ENCODE measurements around the gene SSBP3. TPM values are rescaled to one million over a fixed set of nuclear protein-coding genes. Genes with fewer than 3 reads are reported as not detected.

Gene SSBP3
- total and polyA plus RNA-seq, 4 donors: 7.7 to 24.7 (median 17.3) TPM

- Histone ChIP-seq H3K9ac (ENCODE audit: low read depth in 1 of 2, low read length in 2 of 2) (no peak overlapping the region), H3K4me1 (ENCODE audit: control insufficient read depth in 4 of 4, insufficient read depth in 4 of 4, low read length in 3 of 4) (peaks cover 0 to 10% (median 7%) of the 10 kb centered on the region in 4 donors), H3K36me3 (ENCODE audit: control insufficient read depth in 4 of 4, insufficient read depth in 3 of 4, low read depth in 1 of 4, low read length in 3 of 4) (peaks cover 0 to 2% (median 0%) of the 10 kb centered on the region in 4 donors), H3K4me3 (ENCODE audit: low read depth in 1 of 3, low read length in 3 of 3) (no peak overlapping the region), H3K27me3 (ENCODE audit: control insufficient read depth in 4 of 4, insufficient read depth in 4 of 4, low read length in 3 of 4) (no peaks in the 10 kb centered on the region), H3K27ac (ENCODE audit: low read depth in 1 of 2, low read length in 2 of 2) (no peak overlapping the region), H3K9me3 (ENCODE audit: control insufficient read depth in 4 of 4, low read length in 3 of 4) (no peaks in the 10 kb centered on the region)
- TF ChIP-seq FOXA2 (IDR thresholded peaks at IDR 0.05): no peak
- no peak for TF ChIP-seq JUND (IDR thresholded peaks at IDR 0.05)
- no peak for TF ChIP-seq SP1 (IDR thresholded peaks at IDR 0.05)
- no peak for TF ChIP-seq CTCF (IDR thresholded peaks at IDR 0.05; ENCODE audit: low read depth, low read length, missing input control)
- TF ChIP-seq RXRA (IDR thresholded peaks at IDR 0.05): no peak
- TF ChIP-seq EGR1 (IDR thresholded peaks at IDR 0.05; ENCODE audit: low read depth in 2 of 2): no peak
- no peak for TF ChIP-seq YY1 (IDR thresholded peaks at IDR 0.05)
- TF ChIP-seq, protein P1, sequence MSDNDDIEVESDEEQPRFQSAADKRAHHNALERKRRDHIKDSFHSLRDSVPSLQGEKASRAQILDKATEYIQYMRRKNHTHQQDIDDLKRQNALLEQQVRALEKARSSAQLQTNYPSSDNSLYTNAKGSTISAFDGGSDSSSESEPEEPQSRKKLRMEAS (IDR thresholded peaks at IDR 0.05): no peak
- no peak for TF ChIP-seq NR2F2 (IDR thresholded peaks at IDR 0.05)
- no peak for TF ChIP-seq TAF1 (conservative IDR thresholded peaks at IDR 0.05)
- no peak for TF ChIP-seq HNF4A (conservative IDR thresholded peaks at IDR 0.05)
- TF ChIP-seq HNF4G (IDR thresholded peaks at IDR 0.05): no peak
- TF ChIP-seq, protein P2, sequence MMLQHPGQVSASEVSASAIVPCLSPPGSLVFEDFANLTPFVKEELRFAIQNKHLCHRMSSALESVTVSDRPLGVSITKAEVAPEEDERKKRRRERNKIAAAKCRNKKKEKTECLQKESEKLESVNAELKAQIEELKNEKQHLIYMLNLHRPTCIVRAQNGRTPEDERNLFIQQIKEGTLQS (IDR thresholded peaks at IDR 0.05): no peak
- TF ChIP-seq, protein P3, sequence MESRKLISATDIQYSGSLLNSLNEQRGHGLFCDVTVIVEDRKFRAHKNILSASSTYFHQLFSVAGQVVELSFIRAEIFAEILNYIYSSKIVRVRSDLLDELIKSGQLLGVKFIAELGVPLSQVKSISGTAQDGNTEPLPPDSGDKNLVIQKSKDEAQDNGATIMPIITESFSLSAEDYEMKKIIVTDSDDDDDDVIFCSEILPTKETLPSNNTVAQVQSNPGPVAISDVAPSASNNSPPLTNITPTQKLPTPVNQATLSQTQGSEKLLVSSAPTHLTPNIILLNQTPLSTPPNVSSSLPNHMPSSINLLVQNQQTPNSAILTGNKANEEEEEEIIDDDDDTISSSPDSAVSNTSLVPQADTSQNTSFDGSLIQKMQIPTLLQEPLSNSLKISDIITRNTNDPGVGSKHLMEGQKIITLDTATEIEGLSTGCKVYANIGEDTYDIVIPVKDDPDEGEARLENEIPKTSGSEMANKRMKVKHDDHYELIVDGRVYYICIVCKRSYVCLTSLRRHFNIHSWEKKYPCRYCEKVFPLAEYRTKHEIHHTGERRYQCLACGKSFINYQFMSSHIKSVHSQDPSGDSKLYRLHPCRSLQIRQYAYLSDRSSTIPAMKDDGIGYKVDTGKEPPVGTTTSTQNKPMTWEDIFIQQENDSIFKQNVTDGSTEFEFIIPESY (IDR thresholded peaks at IDR 0.05): no peak
- DNase-seq (ENCODE audit: low spot score): no peak
- 97% methylated on average over 8 of the region's 8 CpGs for WGBS
Observed at GRCh38 chr1:54177726-54178125, 228.5 kb downstream of the SSBP3 start.

GRCh38 chr1:54176621-54177327 is 229.4 kb downstream of the SSBP3 start:
- Histone ChIP-seq H3K27ac (ENCODE audit: low read depth in 1 of 2, low read length in 2 of 2) (no peak overlapping the region), H3K4me3 (ENCODE audit: low read depth in 1 of 3, low read length in 3 of 3) (no peak overlapping the region), H3K27me3 (ENCODE audit: control insufficient read depth in 4 of 4, insufficient read depth in 4 of 4, low read length in 3 of 4) (no peaks in the 10 kb centered on the region), H3K9ac (ENCODE audit: low read depth in 1 of 2, low read length in 2 of 2) (no peak overlapping the region), H3K9me3 (ENCODE audit: control insufficient read depth in 4 of 4, low read length in 3 of 4) (no peaks in the 10 kb centered on the region), H3K36me3 (ENCODE audit: control insufficient read depth in 4 of 4, insufficient read depth in 3 of 4, low read depth in 1 of 4, low read length in 3 of 4) (no peaks in the 10 kb centered on the region), H3K4me1 (ENCODE audit: control insufficient read depth in 4 of 4, insufficient read depth in 4 of 4, low read length in 3 of 4) (peaks cover 0 to 11% (median 8%) of the 10 kb centered on the region in 4 donors)
- no peak for DNase-seq (ENCODE audit: low spot score)
- WGBS: 98% methylated on average over 6 of the region's 6 CpGs
- TF ChIP-seq, protein P3 (IDR thresholded peaks at IDR 0.05): no peak
- TF ChIP-seq, protein P1 (IDR thresholded peaks at IDR 0.05): no peak
- TF ChIP-seq EGR1 (IDR thresholded peaks at IDR 0.05; ENCODE audit: low read depth in 2 of 2) (no peak), CTCF (IDR thresholded peaks at IDR 0.05; ENCODE audit: low read depth, low read length, missing input control) (no peak), NR2F2 (IDR thresholded peaks at IDR 0.05) (no peak), FOXA2 (IDR thresholded peaks at IDR 0.05) (no peak), HNF4G (IDR thresholded peaks at IDR 0.05) (no peak), HNF4A (conservative IDR thresholded peaks at IDR 0.05) (no peak), JUND (IDR thresholded peaks at IDR 0.05) (no peak), REST (IDR thresholded peaks at IDR 0.05) (no peak), SP1 (IDR thresholded peaks at IDR 0.05) (no peak), TAF1 (conservative IDR thresholded peaks at IDR 0.05) (no peak), YY1 (IDR thresholded peaks at IDR 0.05) (no peak), FOXA1 (IDR thresholded peaks at IDR 0.05) (no peak)
- TF ChIP-seq, protein P2 (IDR thresholded peaks at IDR 0.05): no peak

All from liver (tissue), 9 donors.